Measurements from ENCODE around the gene ACSM5.
"Not testable (repeated sequence)": the region's sequence is repeated elsewhere in the genome, so short reads cannot be mapped to it uniquely, and the experiment has no call there.

DNA sequence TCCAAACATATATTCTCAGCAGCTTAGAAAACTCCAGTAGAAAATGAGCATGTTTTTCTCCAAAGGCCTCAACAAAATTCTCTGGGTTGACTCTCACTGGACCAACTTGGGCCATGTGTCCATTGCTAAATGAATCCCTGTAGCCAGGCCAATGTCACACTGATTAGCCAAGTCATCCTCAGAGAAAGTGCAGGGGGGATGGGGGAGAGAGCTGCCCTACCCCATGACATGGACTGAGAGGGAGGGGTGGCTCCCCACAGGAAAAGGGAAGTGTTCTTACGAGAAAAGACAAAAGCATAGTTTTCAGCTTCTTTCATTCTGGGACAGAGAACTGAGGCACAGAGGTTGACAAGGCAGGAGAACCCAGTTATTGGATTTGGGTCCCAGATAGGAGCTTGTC, 74.7 kb downstream of the ACSM5 start:
- not testable (repeated sequence) for TF ChIP-seq EZH2 (IDR thresholded peaks at IDR 0.05; ENCODE audit: borderline replicate concordance)
- TF ChIP-seq, protein P1, sequence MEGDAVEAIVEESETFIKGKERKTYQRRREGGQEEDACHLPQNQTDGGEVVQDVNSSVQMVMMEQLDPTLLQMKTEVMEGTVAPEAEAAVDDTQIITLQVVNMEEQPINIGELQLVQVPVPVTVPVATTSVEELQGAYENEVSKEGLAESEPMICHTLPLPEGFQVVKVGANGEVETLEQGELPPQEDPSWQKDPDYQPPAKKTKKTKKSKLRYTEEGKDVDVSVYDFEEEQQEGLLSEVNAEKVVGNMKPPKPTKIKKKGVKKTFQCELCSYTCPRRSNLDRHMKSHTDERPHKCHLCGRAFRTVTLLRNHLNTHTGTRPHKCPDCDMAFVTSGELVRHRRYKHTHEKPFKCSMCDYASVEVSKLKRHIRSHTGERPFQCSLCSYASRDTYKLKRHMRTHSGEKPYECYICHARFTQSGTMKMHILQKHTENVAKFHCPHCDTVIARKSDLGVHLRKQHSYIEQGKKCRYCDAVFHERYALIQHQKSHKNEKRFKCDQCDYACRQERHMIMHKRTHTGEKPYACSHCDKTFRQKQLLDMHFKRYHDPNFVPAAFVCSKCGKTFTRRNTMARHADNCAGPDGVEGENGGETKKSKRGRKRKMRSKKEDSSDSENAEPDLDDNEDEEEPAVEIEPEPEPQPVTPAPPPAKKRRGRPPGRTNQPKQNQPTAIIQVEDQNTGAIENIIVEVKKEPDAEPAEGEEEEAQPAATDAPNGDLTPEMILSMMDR (IDR thresholded peaks at IDR 0.05; ENCODE audit: poor library complexity): not testable (repeated sequence)

All from hepatocyte (in vitro differentiated cells).